ENCODE results near the gene ZC3H11A.

DNA sequence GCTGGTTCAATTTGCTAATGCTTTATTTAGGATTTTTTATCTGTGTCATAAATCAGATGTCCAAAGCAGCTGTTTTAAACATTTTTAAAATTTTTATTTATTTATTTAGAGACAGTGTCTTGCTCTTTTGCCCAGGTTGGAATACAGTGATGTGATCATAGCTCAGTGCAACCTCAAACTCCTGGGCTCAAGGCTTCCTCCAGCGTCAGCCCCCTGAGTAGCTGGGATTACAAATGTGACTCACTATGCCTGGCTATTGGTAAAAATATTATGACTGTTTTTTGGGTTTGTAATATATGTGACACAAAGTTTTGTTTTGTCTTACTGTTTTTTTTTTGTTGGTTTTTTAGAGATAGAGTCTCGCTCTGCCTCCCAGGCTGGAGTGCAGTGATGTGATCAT, 11.8 kb downstream of the ZC3H11A start:
- TF ChIP-seq POLR2A (IDR thresholded peaks at IDR 0.05), result no peak
- TF ChIP-seq, protein P1, sequence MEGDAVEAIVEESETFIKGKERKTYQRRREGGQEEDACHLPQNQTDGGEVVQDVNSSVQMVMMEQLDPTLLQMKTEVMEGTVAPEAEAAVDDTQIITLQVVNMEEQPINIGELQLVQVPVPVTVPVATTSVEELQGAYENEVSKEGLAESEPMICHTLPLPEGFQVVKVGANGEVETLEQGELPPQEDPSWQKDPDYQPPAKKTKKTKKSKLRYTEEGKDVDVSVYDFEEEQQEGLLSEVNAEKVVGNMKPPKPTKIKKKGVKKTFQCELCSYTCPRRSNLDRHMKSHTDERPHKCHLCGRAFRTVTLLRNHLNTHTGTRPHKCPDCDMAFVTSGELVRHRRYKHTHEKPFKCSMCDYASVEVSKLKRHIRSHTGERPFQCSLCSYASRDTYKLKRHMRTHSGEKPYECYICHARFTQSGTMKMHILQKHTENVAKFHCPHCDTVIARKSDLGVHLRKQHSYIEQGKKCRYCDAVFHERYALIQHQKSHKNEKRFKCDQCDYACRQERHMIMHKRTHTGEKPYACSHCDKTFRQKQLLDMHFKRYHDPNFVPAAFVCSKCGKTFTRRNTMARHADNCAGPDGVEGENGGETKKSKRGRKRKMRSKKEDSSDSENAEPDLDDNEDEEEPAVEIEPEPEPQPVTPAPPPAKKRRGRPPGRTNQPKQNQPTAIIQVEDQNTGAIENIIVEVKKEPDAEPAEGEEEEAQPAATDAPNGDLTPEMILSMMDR (IDR thresholded peaks at IDR 0.05), result no peak
